ENCODE measurements around the gene BACH1. TPM values are rescaled to one million over a fixed set of nuclear protein-coding genes. Genes with fewer than 3 reads are reported as not detected.

Gene BACH1
- total RNA-seq, 1 experiment from 2014 or later = 48.7 TPM

DNA sequence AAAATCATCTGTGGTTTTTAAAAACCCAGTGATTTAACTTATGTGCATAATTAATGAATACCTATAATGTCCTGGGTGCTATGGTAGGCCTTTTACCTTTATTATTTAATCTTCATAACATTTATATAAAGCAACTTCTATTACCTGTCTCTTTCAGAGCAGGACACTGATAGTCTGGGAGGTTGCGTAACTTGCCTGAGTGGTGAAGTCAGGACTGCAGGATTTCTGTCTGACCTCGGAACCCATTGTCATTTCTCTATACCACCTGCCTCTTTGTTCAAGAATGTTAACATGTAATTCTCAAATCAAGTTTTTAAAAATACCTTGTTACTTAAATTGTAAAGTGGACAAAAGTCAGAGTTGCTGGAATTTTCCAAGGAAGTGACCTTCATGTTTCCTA is 41.0 kb upstream of the BACH1 start:
- peaks cover 18% of the 10 kb centered on the region for H3K36me3 Mint-ChIP-seq
- DNase-seq (ENCODE audit: low spot score) (no peak), ATAC-seq (no peak)
- no peak overlapping the region for H3K4me3 Mint-ChIP-seq
- CTCF ChIA-PET = no interaction called here
- peaks cover 32% of the 10 kb centered on the region for H3K9me3 Mint-ChIP-seq
- TF ChIP-seq NR2C2 (CRISPR knock-in tag; IDR thresholded peaks at IDR 0.05) = no peak
- TF ChIP-seq, protein P1, sequence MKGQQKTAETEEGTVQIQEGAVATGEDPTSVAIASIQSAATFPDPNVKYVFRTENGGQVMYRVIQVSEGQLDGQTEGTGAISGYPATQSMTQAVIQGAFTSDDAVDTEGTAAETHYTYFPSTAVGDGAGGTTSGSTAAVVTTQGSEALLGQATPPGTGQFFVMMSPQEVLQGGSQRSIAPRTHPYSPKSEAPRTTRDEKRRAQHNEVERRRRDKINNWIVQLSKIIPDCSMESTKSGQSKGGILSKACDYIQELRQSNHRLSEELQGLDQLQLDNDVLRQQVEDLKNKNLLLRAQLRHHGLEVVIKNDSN (CRISPR knock-in tag; IDR thresholded peaks at IDR 0.05) = no peak
- no peaks in the 10 kb centered on the region for H3K4me1 Mint-ChIP-seq
- H3K27me3 Mint-ChIP-seq (ENCODE audit: low read depth) = no peaks in the 10 kb centered on the region
- POLR2A ChIA-PET = no interaction called here
- H3K27ac Mint-ChIP-seq = no peak overlapping the region

DNA sequence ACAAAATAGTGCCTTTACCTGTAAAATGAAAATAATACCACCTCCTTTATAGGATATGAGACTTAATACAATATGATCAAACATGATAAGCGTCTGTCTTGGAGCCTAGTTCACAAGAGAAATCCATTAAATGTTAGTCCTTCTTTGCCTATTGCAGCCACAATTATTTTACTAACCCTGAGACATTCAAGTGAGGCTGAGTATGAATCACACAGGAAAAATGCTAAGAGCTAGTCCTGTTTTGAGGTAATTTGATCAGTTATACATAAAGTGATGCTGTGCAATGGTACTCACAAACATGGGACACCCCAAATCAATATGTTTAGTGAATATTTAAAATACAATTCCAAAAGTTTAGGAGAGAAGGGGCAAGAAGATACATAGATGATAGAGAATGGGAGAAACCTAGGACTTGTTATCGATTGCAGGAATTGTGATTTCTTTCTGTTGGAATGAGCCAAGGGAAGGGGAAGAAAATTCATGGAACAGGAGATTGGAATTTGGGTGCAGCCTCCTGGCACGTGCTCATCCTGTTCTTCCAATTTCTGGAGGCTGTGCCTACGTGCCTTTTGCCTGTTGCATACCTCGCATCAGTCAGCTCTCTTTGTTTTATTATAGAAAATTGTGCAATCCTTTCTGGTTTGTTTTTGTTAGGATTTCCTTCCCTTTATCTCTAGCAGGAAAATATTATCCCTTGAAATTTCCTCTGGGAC is 39.9 kb upstream of the BACH1 start:
- peaks cover 21% of the 10 kb centered on the region for H3K9me3 Mint-ChIP-seq
- POLR2A ChIA-PET = no interaction called here
- ATAC-seq (no peak), DNase-seq (ENCODE audit: low spot score) (no peak)
- TF ChIP-seq, protein P2, sequence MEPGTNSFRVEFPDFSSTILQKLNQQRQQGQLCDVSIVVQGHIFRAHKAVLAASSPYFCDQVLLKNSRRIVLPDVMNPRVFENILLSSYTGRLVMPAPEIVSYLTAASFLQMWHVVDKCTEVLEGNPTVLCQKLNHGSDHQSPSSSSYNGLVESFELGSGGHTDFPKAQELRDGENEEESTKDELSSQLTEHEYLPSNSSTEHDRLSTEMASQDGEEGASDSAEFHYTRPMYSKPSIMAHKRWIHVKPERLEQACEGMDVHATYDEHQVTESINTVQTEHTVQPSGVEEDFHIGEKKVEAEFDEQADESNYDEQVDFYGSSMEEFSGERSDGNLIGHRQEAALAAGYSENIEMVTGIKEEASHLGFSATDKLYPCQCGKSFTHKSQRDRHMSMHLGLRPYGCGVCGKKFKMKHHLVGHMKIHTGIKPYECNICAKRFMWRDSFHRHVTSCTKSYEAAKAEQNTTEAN (CRISPR knock-in tag; IDR thresholded peaks at IDR 0.05) = no peak
- TF ChIP-seq ZNF232 (CRISPR knock-in tag; IDR thresholded peaks at IDR 0.05) (no peak), GTF2I (CRISPR knock-in tag; conservative IDR thresholded peaks at IDR 0.05) (no peak), OVOL2 (CRISPR knock-in tag; IDR thresholded peaks at IDR 0.05; ENCODE audit: borderline replicate concordance) (no peak), ZNF671 (CRISPR knock-in tag; IDR thresholded peaks at IDR 0.05) (no peak), IRF2 (CRISPR knock-in tag; IDR thresholded peaks at IDR 0.05; ENCODE audit: borderline replicate concordance, low read depth) (no peak), NFYB (CRISPR knock-in tag; conservative IDR thresholded peaks at IDR 0.05; ENCODE audit: low read depth) (no peak), TEAD1 (CRISPR knock-in tag; IDR thresholded peaks at IDR 0.05) (no peak), RORB (CRISPR knock-in tag; IDR thresholded peaks at IDR 0.05) (no peak), FOXP1 (CRISPR knock-in tag; IDR thresholded peaks at IDR 0.05; ENCODE audit: borderline replicate concordance) (no peak), MYBL2 (CRISPR knock-in tag; IDR thresholded peaks at IDR 0.05) (no peak)
- TF ChIP-seq, protein P3, sequence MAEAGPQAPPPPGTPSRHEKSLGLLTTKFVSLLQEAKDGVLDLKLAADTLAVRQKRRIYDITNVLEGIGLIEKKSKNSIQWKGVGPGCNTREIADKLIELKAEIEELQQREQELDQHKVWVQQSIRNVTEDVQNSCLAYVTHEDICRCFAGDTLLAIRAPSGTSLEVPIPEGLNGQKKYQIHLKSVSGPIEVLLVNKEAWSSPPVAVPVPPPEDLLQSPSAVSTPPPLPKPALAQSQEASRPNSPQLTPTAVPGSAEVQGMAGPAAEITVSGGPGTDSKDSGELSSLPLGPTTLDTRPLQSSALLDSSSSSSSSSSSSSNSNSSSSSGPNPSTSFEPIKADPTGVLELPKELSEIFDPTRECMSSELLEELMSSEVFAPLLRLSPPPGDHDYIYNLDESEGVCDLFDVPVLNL (CRISPR knock-in tag; IDR thresholded peaks at IDR 0.05; ENCODE audit: borderline replicate concordance, low read depth) = no peak
- TF ChIP-seq, protein P4, sequence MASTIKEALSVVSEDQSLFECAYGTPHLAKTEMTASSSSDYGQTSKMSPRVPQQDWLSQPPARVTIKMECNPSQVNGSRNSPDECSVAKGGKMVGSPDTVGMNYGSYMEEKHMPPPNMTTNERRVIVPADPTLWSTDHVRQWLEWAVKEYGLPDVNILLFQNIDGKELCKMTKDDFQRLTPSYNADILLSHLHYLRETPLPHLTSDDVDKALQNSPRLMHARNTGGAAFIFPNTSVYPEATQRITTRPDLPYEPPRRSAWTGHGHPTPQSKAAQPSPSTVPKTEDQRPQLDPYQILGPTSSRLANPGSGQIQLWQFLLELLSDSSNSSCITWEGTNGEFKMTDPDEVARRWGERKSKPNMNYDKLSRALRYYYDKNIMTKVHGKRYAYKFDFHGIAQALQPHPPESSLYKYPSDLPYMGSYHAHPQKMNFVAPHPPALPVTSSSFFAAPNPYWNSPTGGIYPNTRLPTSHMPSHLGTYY (CRISPR knock-in tag; IDR thresholded peaks at IDR 0.05) = no peak
- TF ChIP-seq, protein P5, sequence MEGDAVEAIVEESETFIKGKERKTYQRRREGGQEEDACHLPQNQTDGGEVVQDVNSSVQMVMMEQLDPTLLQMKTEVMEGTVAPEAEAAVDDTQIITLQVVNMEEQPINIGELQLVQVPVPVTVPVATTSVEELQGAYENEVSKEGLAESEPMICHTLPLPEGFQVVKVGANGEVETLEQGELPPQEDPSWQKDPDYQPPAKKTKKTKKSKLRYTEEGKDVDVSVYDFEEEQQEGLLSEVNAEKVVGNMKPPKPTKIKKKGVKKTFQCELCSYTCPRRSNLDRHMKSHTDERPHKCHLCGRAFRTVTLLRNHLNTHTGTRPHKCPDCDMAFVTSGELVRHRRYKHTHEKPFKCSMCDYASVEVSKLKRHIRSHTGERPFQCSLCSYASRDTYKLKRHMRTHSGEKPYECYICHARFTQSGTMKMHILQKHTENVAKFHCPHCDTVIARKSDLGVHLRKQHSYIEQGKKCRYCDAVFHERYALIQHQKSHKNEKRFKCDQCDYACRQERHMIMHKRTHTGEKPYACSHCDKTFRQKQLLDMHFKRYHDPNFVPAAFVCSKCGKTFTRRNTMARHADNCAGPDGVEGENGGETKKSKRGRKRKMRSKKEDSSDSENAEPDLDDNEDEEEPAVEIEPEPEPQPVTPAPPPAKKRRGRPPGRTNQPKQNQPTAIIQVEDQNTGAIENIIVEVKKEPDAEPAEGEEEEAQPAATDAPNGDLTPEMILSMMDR (IDR thresholded peaks at IDR 0.05) = no peak
- TF ChIP-seq, protein P6, sequence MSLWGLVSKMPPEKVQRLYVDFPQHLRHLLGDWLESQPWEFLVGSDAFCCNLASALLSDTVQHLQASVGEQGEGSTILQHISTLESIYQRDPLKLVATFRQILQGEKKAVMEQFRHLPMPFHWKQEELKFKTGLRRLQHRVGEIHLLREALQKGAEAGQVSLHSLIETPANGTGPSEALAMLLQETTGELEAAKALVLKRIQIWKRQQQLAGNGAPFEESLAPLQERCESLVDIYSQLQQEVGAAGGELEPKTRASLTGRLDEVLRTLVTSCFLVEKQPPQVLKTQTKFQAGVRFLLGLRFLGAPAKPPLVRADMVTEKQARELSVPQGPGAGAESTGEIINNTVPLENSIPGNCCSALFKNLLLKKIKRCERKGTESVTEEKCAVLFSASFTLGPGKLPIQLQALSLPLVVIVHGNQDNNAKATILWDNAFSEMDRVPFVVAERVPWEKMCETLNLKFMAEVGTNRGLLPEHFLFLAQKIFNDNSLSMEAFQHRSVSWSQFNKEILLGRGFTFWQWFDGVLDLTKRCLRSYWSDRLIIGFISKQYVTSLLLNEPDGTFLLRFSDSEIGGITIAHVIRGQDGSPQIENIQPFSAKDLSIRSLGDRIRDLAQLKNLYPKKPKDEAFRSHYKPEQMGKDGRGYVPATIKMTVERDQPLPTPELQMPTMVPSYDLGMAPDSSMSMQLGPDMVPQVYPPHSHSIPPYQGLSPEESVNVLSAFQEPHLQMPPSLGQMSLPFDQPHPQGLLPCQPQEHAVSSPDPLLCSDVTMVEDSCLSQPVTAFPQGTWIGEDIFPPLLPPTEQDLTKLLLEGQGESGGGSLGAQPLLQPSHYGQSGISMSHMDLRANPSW (CRISPR knock-in tag; conservative IDR thresholded peaks at IDR 0.05; ENCODE audit: low read depth) = no peak
- TF ChIP-seq, protein P7, sequence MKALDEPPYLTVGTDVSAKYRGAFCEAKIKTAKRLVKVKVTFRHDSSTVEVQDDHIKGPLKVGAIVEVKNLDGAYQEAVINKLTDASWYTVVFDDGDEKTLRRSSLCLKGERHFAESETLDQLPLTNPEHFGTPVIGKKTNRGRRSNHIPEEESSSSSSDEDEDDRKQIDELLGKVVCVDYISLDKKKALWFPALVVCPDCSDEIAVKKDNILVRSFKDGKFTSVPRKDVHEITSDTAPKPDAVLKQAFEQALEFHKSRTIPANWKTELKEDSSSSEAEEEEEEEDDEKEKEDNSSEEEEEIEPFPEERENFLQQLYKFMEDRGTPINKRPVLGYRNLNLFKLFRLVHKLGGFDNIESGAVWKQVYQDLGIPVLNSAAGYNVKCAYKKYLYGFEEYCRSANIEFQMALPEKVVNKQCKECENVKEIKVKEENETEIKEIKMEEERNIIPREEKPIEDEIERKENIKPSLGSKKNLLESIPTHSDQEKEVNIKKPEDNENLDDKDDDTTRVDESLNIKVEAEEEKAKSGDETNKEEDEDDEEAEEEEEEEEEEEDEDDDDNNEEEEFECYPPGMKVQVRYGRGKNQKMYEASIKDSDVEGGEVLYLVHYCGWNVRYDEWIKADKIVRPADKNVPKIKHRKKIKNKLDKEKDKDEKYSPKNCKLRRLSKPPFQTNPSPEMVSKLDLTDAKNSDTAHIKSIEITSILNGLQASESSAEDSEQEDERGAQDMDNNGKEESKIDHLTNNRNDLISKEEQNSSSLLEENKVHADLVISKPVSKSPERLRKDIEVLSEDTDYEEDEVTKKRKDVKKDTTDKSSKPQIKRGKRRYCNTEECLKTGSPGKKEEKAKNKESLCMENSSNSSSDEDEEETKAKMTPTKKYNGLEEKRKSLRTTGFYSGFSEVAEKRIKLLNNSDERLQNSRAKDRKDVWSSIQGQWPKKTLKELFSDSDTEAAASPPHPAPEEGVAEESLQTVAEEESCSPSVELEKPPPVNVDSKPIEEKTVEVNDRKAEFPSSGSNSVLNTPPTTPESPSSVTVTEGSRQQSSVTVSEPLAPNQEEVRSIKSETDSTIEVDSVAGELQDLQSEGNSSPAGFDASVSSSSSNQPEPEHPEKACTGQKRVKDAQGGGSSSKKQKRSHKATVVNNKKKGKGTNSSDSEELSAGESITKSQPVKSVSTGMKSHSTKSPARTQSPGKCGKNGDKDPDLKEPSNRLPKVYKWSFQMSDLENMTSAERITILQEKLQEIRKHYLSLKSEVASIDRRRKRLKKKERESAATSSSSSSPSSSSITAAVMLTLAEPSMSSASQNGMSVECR (CRISPR knock-in tag; IDR thresholded peaks at IDR 0.05; ENCODE audit: borderline replicate concordance) = no peak
- TF ChIP-seq, protein P8, sequence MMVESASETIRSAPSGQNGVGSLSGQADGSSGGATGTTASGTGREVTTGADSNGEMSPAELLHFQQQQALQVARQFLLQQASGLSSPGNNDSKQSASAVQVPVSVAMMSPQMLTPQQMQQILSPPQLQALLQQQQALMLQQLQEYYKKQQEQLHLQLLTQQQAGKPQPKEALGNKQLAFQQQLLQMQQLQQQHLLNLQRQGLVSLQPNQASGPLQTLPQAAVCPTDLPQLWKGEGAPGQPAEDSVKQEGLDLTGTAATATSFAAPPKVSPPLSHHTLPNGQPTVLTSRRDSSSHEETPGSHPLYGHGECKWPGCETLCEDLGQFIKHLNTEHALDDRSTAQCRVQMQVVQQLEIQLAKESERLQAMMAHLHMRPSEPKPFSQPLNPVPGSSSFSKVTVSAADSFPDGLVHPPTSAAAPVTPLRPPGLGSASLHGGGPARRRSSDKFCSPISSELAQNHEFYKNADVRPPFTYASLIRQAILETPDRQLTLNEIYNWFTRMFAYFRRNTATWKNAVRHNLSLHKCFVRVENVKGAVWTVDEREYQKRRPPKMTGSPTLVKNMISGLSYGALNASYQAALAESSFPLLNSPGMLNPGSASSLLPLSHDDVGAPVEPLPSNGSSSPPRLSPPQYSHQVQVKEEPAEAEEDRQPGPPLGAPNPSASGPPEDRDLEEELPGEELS (CRISPR knock-in tag; IDR thresholded peaks at IDR 0.05) = no peak
- no peak overlapping the region for H3K4me3 Mint-ChIP-seq
- CTCF ChIA-PET = no interaction called here
- no peaks in the 10 kb centered on the region for H3K27me3 Mint-ChIP-seq (ENCODE audit: low read depth)
- no peak overlapping the region for H3K27ac Mint-ChIP-seq
- H3K4me1 Mint-ChIP-seq = no peaks in the 10 kb centered on the region
- H3K36me3 Mint-ChIP-seq = peaks cover 7% of the 10 kb centered on the region

Measured in WTC11 (cell line).